Left forelimb (tissue), 1 donor: Measurements from ENCODE around the gene FCHO2.

Experiments
- DNase-seq: peaks from one replicate; pipeline ENCODE4 v3.0.0-alpha.2; 2018; ENCODE audit warnings: low spot score

The FCHO2 gene

GRCh38 chr5:73030995-73031394, 75.2 kb downstream of the FCHO2 start:
- no peak for DNase-seq

- no peak for DNase-seq
Measured at GRCh38 chr5:73031839-73032238, 76.0 kb downstream of the FCHO2 start.

- no peak for DNase-seq
Measured at GRCh38 chr5:73032635-73033034, 76.8 kb downstream of the FCHO2 start.

- DNase-seq = no peak
Measured at GRCh38 chr5:73037545-73037944, 81.7 kb downstream of the FCHO2 start.

GRCh38 chr5:73039082-73039481, 83.2 kb downstream of the FCHO2 start:
- no peak for DNase-seq

- no peak for DNase-seq
Measured at GRCh38 chr5:73042993-73043392, 87.2 kb downstream of the FCHO2 start.

- DNase-seq = no peak
Measured at GRCh38 chr5:73044546-73044945, 88.7 kb downstream of the FCHO2 start.

GRCh38 chr5:73045623-73046022, 89.8 kb downstream of the FCHO2 start:
- no peak for DNase-seq

GRCh38 chr5:73061593-73061992, 105.8 kb downstream of the FCHO2 start:
- no peak for DNase-seq

GRCh38 chr5:73066466-73066865, 110.6 kb downstream of the FCHO2 start:
- DNase-seq = no peak

- DNase-seq = no peak
Measured at GRCh38 chr5:73067213-73067612, 111.4 kb downstream of the FCHO2 start.

GRCh38 chr5:73081093-73081492, 125.3 kb downstream of the FCHO2 start:
- no peak for DNase-seq

GRCh38 chr5:73088026-73088425, 132.2 kb downstream of the FCHO2 start:
- DNase-seq = no peak

GRCh38 chr5:73093943-73094342, 138.1 kb downstream of the FCHO2 start:
- no peak for DNase-seq

- no peak for DNase-seq
Measured at GRCh38 chr5:73094415-73094814, 138.6 kb downstream of the FCHO2 start.

- no peak for DNase-seq
Measured at GRCh38 chr5:73095564-73096238, 139.9 kb downstream of the FCHO2 start.

- DNase-seq = no peak
Measured at GRCh38 chr5:73096239-73096575, 140.4 kb downstream of the FCHO2 start.

GRCh38 chr5:73097740-73098139, 141.9 kb downstream of the FCHO2 start:
- DNase-seq = no peak

GRCh38 chr5:73100109-73100508, 144.3 kb downstream of the FCHO2 start:
- DNase-seq = no peak

GRCh38 chr5:73103870-73104299, 148.0 kb downstream of the FCHO2 start:
- DNase-seq = no peak

- no peak for DNase-seq
Measured at GRCh38 chr5:73104326-73104725, 148.5 kb downstream of the FCHO2 start.

- DNase-seq = no peak
Measured at GRCh38 chr5:73106335-73106734, 150.5 kb downstream of the FCHO2 start.

- no peak for DNase-seq
Measured at GRCh38 chr5:73110190-73110589, 154.3 kb downstream of the FCHO2 start.

GRCh38 chr5:73111536-73111935, 155.7 kb downstream of the FCHO2 start:
- no peak for DNase-seq

- no peak for DNase-seq
Measured at GRCh38 chr5:73112359-73112758, 156.5 kb downstream of the FCHO2 start.
